K562 (cell line): ENCODE results near the gene TMEM139.

ENCODE experiments used
- MYBL2 ChIP-seq, 2 experiments: fragments of 450-650 bp in 1 of 2; sonication (generic) in 1 of 2; formaldehyde crosslinking in 1 of 2; IDR thresholded peaks; 2 replicates each; pipeline versions ENCODE4 v1.6.1 to v1.8.1; 2017 to 2022; ENCODE audit warnings: borderline replicate concordance in 1 of 2, inconsistent platforms in 1 of 2, low read depth in 1 of 2, mild to moderate bottlenecking in 1 of 2, missing genetic modification reagents in 1 of 2, moderate library complexity in 1 of 2
- TF ChIP-seq, protein P1 (sequence below), 3 experiments: IDR thresholded peaks in 2 of 3; conservative IDR thresholded peaks in 1 of 3; 2 replicates each; pipeline ENCODE4 v1.5.1; 2011 to 2012; ENCODE audit warnings: low read length in 3 of 3, mild to moderate bottlenecking in 3 of 3, control low read depth in 2 of 3, improper control_type of control experiment in 1 of 3, inconsistent platforms in 1 of 3, low read depth in 1 of 3, mixed read lengths in 1 of 3, moderate library complexity in 1 of 3; ENCODE audit not compliant: insufficient read depth in 2 of 3

DNA sequence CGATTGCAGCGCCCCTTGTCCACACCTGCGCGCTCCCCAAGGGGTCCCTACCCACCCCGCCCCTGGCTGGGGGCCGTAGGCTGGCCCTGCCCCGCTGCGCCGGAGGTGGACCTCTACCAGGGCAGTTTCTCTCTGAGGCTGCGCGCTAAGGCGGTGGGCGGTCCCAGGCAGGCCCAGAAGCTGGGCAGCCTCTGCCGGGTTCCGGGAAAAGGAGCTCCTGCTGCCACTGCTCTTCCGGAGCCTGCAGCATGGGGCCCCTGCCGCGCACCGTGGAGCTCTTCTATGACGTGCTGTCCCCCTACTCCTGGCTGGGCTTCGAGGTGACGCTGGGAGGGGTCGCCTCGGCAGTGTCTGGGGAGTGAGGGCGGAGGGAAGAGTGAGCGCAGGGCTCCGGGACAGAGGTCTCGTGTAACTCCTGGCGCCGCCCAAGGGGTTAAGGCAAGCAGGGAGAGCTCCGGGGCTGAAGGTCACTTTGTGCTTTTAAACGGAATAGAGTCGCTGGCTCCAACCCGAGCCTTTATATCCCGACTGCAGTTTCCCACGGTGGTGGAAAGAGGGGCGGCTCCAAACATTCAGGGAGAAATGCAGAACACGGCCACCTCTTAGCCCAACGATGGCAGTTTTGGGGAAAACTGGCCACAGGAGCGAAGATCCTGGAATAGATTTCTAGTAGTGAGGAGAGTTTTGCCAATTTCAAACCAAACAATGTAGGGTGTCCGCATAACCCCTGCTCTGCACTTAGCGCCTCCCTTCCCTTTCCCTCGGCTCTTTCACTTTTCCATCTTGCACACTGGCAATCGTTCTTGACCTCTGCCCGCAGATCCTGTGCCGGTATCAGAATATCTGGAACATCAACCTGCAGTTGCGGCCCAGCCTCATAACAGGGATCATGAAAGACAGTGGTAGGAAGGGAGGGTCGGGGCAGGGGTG, 21.2 kb upstream of the TMEM139 start, which contains the start of gene GSTK1:
- no peak for TF ChIP-seq MYBL2 (IDR thresholded peaks at IDR 0.05; ENCODE audit: low read depth)
- no peak for TF ChIP-seq MYBL2 (CRISPR knock-in tag; IDR thresholded peaks at IDR 0.05; ENCODE audit: borderline replicate concordance)
- TF ChIP-seq, protein P1, sequence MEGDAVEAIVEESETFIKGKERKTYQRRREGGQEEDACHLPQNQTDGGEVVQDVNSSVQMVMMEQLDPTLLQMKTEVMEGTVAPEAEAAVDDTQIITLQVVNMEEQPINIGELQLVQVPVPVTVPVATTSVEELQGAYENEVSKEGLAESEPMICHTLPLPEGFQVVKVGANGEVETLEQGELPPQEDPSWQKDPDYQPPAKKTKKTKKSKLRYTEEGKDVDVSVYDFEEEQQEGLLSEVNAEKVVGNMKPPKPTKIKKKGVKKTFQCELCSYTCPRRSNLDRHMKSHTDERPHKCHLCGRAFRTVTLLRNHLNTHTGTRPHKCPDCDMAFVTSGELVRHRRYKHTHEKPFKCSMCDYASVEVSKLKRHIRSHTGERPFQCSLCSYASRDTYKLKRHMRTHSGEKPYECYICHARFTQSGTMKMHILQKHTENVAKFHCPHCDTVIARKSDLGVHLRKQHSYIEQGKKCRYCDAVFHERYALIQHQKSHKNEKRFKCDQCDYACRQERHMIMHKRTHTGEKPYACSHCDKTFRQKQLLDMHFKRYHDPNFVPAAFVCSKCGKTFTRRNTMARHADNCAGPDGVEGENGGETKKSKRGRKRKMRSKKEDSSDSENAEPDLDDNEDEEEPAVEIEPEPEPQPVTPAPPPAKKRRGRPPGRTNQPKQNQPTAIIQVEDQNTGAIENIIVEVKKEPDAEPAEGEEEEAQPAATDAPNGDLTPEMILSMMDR (IDR thresholded peaks at IDR 0.05 in 2 of 3, conservative IDR thresholded peaks at IDR 0.05 in 1 of 3; ENCODE audit: insufficient read depth in 2 of 3, low read depth in 1 of 3, low read length in 3 of 3): 0 out of 6 replicates have a peak, but pooled peaks of 1 of the 3 experiments have one; percentile 0
